ENCODE results near the gene PLCB1.

DNA sequence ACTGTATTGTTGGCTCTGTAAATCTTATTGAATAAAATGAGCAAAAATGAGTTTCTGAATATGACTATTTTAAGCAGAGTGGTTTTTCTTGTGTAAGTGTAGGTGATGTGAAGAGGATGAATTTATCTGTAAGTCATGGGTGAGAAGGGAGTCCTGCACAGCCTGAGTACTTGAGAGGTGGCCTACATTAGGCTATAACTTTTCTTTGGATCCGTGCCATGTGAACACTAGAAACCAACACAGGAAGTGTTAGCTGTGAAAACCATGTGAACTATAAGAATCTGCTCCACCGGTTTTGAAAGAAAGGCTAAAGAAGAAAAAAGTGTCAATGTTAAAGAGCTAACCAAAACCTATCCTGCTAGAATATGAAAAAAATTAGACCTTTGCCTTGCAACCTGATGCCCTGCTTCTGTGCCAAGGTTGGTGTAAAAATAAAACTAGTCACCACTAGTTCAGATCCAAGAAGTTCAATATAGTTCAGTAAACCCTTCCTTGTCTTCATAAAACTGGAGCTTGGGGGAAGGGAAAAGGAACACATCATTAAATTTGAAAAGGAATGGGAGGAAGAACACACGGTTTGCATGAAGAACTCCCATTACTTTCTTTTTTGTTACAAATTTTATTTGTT is 21.3 kb downstream of the PLCB1 start:
- TF ChIP-seq POLR2A (IDR thresholded peaks at IDR 0.05; ENCODE audit: low read depth, low read length) (no peak), EZH2 (IDR thresholded peaks at IDR 0.05; ENCODE audit: borderline replicate concordance, low read depth, low read length, severe bottlenecking) (no peak)
- TF ChIP-seq, protein P1, sequence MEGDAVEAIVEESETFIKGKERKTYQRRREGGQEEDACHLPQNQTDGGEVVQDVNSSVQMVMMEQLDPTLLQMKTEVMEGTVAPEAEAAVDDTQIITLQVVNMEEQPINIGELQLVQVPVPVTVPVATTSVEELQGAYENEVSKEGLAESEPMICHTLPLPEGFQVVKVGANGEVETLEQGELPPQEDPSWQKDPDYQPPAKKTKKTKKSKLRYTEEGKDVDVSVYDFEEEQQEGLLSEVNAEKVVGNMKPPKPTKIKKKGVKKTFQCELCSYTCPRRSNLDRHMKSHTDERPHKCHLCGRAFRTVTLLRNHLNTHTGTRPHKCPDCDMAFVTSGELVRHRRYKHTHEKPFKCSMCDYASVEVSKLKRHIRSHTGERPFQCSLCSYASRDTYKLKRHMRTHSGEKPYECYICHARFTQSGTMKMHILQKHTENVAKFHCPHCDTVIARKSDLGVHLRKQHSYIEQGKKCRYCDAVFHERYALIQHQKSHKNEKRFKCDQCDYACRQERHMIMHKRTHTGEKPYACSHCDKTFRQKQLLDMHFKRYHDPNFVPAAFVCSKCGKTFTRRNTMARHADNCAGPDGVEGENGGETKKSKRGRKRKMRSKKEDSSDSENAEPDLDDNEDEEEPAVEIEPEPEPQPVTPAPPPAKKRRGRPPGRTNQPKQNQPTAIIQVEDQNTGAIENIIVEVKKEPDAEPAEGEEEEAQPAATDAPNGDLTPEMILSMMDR (IDR thresholded peaks at IDR 0.05; ENCODE audit: extremely low read depth in 1 of 2, insufficient read depth in 1 of 2, low read depth in 1 of 2, low read length in 2 of 2): no peak
- TF ChIP-seq, protein P2, sequence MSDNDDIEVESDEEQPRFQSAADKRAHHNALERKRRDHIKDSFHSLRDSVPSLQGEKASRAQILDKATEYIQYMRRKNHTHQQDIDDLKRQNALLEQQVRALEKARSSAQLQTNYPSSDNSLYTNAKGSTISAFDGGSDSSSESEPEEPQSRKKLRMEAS (IDR thresholded peaks at IDR 0.05; ENCODE audit: insufficient read depth, insufficient read length): no peak
